Fibroblast of peridontal ligament (primary cell): Measurements from ENCODE around the gene NFKB2.

Experiments used
- DNase-seq: peaks from one replicate; pipeline ENCODE4 v3.0.0-alpha.2; 2010; ENCODE audit errors: extremely low read depth

The NFKB2 gene

DNA sequence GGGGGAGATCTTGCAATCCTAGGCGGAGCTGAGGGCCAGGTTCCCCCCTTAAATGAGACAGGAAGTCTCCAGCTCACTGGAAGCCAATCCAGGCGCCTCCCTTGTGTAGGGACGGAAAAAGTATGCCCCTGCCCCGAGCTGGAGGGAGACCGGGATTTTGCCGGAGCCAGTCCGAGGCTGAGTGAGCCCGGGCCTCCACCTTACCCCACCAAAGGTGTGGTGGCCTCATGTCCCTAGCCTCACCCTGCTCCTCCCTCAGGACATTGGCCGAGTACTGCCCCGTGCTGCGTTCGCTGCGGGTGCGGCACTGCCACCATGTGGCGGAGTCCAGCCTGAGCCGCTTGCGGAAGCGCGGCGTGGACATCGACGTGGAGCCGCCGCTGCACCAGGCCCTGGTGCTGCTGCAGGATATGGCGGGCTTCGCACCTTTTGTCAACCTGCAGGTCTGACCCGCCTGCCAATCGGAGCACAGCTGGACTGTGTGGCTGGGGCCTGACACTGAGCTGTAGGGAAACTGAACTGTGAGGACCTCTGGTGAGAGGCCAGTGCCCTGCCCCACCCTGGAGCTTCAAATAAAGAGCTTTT lies 27.1 kb downstream of the NFKB2 start:
- peak; percentile 60 for DNase-seq

DNA sequence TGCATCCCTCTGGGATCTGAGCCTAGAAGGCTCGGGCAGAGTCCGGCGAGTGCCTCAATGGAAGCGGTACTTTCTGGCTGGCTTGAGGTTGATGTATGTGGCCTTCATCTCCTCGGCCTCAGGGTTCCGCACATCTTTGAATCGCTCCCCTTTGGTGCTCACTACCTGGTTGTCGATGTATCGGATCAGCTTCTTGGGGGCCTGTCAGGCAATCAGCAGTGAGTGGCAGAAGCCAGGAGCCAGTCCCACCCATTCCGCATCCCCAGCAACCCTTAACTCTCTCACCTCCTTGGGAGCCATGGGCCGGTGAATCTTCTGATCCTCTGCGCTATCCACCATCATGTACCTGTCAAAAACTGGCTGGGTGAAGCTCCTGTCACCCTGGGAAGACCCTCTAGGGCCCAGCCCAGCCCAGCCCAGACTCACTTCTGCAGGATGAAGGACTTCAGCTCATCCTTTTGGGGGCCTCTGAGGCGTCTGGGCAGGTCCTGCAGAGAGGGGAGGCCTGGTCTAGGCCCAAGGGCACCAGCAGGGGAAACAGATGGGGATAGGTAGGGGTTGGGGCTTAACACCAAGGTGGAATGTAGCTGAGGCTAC lies 28.0 kb downstream of the NFKB2 start:
- DNase-seq = no peak

DNA sequence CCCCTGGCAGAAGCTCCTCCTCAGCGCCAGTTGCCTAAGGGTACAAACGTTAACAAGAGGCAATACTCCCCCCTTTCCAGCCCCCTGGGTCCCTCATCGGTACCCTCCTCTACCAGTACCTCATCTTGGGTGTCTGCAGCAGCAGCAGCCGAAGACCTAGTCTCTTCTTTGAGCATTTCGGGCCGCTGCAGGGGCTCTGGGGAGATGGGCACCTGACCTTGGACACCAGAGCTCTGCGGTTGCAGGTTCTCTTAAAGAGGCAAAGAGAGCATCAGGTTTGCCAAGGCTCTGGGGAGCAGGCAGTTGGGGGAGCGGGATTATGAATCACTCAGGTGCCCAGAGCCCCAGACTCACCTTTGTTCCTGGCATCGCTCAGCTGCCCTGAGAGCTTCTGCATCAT lies 28.6 kb downstream of the NFKB2 start:
- no peak for DNase-seq

DNA sequence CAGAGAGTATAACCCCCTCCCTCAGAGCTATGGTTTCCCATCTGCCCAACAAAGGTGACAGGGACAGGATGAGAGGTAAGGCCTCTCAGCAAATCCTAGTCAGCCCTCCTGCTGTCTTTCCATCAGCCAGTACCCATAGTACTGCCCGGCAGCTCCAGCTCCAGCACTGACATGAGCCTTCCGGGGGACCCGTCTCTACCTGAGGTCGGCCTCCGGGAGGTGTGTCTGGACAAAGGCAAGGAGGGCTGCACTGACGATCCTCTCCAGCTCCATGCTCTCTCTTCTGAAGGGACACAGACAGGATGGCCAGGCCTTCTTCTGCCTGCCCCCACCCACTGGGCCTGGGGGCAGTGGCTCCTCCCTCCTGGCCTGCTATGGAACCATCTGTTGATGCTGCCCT lies 29.4 kb downstream of the NFKB2 start:
- no peak for DNase-seq

DNA sequence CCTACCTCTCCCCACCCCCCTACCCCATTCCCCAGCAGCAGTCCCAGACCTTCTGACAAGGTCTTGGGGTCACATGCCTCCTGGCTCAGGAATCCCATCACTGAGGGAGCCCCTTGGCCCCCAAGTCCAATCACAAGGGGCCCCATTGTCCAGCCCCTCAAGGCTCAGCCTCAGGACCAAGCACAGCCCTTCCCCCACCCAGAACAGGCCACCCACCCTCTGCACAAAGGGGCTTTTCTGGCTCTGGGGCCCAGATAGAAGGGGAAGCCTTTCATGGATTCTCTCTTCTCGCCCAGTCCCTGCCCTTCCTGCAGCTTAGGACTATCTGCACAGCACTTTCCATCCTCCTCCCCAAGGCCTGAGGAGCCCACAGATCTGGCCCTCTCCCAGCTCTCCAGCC lies 29.9 kb downstream of the NFKB2 start:
- DNase-seq = no peak

DNA sequence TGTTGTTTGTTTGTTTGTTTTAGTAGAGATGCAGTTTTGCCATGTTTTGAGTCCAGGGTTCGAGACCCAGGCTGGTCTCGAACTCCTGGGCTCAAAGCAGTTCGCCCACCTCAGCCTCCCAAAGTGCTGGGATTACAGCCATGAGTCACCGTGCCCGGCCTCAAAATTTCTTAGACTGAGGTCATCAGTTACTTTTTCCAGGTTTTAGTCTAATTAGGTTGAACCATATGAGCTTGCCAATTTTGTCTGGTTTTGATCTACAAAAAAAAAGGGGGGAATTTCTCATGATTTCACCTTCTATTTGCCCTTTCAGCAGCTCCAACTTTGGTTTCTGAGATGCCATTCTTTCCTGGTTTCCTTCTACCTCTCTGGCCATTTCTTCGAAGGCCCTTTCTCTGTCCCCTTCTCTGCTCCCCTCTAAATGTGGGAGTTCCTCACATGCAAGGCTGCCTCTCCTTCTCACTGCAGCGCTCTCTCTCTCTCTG lies 31.3 kb downstream of the NFKB2 start:
- peak; percentile 43 for DNase-seq

DNA sequence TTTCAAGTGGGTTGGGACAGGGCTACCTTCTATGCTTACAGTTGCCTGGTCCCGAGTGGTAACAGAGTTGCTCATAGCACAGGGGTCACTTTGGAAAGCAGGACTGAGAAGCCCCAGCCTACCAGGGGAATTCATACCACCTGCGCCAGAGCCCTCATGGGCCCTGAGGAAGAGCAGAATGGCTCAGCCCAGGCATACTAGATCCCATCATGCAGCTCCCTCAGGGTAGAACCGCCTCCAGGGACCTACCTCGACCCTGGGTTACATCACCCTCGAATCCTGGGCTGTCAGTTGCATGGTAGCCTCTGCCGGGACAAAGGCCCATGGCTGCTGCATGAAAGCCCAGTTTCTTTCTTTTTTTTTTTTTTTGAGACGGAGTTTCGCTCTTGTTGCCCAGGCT lies 34.0 kb downstream of the NFKB2 start:
- no peak for DNase-seq

DNA sequence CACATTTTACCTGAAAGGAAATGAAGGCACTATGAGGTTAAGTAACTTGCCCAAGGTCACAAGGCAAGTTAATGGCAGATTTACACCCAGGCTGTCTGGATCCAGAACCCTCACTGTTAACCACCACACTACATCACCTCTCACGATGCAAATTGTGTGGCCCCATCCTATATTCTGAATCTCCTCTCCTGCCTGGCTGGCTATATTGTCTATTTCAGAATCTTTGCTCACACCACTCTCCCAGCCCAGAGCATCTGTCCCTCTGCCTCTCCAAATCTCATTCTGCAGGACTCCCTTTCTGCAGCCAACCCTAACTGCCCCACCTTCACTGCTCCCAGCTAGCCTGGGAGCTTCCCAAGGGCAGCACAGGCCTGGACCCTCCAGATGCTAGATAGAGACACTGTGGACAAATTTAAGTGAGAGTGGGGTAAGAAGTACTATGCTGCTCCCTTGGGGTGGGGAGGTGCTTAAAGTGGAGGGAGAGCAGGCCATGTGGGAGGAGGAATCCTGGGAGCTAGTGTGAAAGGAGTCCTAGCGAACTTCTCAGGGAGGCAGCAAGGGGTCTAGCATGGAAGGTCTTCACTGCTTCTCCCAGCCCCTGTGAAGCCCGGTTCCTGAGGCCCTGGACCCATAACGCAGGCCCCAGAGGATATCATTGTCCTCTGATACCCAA lies 36.1 kb downstream of the NFKB2 start:
- DNase-seq = peak; percentile 48

DNA sequence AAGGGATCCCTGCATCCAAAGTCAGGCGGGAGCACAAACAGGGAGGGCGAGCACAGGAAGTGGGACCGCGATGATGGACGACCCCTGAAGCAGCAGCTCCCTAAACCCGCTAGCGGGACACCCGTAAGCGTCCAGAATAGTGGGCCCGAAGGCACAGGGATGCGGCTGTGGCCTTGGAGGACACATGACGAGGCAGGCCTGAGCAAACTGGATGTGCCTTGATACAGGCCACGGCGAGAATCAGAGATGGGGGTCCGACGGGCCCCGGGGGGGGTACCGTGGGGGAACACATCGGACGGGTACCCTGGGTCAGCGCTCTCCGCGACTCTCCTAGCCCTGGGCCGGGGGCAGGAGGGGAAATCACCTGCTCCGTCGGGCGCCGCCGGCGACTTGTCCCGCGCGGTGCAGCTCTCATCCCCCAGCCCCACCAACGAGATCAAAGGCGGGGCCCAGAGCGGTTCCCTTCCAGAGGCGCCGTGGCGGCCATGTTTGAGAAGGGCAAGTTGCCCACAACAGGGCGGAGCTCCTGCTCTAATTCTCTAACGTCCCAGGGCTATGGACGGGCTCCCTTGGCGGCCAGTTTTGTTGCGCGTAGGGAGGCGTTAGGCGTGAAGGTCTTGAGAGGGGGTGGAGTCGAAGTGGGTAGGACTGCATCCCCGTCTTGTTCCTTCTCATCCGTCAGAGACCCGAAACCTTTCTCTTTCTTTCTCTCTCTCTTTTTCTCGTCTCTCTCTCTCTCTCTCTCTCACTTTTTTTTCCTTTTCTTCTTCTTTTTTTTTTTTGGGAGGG lies 36.9 kb downstream of the NFKB2 start, which contains the start of gene CUEDC2:
Gene CUEDC2, minus strand, starts transcription at position 413 of the 789 bp plus-strand sequence. CDS start 7,386 bp downstream, outside the sequence.
- DNase-seq = peak; percentile 97

DNA sequence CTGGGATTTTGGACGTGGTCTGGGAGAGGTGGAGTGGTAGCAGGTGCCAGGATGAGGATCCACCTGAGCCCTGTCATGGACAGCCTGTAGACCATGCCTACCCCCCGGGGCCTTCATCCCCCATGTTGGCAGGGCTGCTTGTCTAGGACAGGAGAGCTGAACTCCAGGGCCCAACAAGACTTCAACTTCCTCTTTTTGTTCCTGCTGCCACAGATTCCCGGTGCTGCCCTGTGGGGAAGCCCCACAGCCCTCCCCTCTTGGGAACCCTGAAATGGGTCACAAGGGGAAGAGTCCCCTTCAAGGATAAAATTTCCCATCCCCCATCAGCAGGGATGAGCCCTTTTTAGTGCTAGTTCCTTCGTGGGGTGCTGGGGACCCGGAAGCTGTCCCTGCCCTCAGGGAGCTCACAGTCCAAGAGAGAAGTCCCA lies 38.1 kb downstream of the NFKB2 start:
- DNase-seq = no peak

DNA sequence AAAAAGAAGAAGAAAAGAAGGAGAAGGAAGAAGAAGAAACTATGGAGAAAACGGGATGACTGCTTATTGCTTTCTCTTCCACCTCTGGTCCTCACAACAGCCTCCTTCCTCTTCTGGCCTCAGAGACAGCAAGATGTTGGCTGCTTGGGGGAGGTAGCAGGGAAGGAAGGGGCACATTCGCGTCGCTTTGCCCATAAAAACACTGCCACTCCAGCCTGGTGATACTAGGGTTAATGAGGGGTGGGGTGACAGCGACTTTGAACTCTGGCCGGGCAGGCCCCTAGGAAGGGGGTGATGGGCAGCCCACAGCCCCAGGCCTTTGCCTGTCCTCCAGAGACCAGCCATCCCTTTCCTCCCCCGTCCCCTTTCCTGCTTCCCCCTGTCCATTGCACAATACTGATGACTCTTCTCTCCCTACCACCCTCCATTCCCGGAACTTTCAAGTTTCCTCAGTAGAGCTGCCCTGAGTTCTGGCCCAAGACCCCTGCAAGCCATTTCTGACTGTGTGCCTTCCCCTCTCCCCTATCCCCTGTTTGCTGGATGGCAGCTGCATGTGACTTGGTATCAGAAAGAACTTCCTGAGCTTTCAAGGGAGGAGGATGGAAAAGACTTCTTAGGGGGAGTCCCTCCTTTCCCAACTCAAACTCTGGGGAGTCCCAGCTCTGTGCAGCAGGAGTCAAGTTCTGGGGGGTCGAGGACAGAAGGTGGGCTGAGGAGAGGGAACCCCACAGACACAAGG lies 39.1 kb downstream of the NFKB2 start:
- peak; percentile 61 for DNase-seq

DNA sequence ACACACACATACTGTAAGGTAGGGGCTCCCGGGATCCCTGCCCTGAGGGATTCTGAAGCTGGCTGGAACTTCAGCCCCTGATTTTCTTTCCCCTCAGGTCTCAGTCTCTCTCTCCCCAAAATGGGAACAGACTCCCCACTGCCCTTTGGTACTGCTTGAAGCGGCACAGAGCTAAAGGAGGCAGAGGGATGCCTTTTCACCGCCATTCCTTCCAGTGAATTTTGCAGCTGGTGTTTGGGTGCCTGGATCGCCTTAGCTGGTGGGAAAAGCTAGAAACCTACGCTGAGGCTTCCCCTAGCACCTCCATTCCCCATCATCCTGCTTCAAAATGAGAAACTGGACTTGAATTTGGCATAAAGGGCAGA lies 39.6 kb downstream of the NFKB2 start:
- no peak for DNase-seq

DNA sequence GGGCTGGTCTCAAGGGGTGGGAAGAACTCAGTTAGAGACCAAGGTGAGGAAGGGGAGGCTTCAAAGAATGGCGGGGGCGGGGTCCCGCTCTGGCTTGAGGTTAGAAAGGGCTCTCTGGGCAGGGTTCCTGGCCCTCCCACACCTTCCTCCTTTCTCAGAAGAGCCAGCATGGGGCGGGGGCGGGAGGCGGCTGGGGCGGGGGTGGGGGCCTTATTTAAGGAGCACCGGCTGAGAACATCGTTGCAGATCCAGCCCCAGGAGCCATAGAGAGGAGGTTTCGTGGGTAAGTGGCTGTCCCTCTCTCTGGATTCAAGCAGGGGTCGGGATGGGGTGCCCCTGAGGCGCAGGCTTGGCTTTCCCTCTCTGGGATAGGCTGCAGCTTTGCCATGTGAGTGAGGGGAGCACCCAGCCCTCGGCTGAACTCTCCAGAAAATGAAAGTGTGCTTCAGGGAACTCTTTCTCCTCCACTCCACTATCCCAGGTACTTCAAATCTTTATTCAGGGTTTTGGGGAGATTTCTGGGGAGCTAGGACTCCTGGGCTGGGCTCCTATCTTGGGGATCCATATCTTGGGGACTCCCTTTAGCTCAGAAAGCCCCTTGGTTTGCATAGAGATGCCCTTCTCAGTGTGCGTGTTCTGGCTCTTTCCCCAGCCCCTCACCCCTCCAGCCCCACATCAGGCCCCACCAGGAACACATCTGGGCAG lies 40.2 kb downstream of the NFKB2 start:
- peak; percentile 22 for DNase-seq

DNA sequence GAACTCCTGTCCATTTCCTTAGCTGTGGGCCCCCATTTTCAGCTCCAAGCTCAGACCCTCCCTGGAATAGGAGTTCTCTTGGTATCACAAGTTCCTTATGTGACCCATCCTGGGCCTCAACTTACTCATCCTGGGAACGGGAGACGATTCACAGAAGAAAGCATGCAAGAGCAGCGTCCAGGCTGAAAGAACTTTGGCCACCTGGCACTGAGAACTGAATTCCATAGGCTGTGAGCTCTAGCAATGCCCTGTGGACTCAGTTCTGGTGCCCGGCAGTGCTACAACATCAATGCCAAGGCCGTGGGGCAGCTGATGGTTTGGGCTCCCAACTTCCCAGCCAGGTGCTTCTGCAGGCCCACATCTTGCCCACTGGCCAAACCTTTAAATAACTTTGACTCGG lies 40.8 kb downstream of the NFKB2 start:
- no peak for DNase-seq

DNA sequence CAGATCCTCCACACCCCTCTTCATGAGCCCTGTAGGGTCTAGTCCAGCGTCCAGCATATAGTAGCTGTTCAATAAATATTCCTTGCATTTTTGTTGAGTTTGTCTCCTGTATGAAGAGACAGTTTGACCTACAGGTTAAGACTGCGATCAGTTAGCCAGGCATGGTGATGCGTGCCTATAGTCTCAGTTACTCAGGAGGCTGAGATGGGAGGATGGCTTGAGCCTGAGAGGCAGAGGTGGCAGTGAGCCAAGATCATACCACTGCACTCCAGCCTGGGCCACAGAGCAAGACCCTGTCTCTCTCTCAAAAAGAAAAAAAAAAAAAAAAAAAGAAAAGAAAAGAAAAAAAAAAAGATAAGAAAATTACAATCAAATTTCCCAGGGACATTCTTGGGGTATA lies 42.0 kb downstream of the NFKB2 start:
- DNase-seq = no peak

DNA sequence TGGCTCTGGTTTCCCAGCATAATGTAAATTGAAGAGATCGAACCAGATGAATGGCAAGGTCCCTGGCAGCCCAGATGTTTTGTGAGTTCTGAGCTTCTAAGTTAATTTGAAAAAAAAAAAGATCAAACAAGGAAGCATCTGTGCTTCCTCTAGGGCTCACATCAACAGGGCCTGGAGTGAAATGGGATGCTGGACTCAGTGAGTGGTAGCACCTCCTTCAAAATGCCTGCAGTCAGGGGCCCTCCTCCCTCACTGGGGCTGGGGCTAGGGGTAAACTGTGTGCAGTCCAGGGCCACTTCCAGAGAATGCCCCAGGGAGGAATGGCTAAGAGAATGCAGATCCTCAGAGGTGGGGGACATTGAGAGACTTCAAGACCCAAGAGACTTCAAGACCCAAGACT lies 42.9 kb downstream of the NFKB2 start:
- no peak for DNase-seq

DNA sequence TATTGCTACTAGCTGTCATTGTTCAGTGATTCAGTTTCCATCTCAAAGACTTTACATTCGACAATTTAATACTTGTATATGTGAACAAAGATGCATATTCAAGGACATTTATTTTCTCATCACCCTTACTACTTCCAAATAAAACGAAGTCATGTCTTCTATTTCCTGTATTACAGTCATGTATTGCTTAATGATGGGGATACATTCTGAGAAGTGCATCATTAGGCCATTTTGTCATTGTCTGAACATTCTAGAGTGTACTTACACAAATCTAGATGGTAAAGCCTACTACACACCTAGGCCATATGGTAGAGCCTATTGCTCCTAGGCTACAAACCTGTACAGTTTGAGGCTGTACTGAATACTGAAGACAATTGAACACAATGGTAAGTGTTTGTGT lies 49.3 kb downstream of the NFKB2 start:
- no peak for DNase-seq

DNA sequence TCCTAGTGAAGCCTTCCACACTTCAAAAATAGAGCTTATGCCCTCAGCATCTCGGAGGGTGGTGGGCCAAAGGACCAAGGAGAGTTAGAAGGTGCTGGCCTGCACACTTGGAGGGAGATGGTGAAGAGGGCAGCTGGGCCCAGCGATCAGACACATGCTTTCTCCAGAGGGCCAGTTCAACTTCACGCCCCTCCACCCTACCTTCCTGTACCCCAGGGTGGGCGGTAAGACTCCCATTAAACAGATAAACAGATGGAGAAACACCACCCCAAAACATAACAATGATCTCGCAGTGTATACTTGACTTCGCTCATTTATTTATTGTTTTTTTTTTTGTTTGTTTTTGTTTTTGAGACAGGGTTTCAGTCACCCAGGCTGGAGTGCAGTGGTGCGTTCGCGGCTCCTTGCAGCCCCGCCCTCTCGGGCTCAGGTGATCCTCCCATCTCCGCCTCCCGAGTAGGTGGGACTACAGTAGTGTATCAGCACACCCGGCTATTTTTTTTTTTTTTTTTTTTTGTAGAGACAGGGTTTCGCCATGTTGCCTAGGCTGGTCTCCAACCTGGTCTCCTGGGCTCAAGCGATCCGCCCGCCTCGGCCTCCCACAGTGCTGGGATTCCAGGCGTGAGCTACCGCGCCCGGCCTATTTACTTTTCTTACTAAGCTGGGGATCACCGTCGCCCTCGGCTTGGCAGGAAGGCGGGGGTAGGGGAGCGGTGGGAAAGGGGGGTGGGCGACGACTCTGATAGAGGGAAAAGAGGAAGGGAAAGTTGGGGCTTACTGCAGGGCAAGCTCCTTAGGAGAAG lies 54.0 kb downstream of the NFKB2 start:
- peak; percentile 48 for DNase-seq

DNA sequence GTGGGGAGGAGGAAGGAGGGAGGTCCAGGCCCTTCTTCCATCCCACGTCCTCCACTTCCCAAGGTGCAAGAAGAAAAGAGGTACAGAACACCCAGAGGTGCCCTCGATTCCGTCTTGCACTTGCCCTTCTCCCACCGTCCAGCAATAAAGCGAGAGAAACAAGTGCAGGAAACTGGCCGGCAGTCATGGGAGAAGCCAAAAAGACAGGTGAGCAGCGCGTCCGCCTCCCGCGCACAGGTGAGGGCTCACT lies 54.5 kb downstream of the NFKB2 start:
- no peak for DNase-seq

DNA sequence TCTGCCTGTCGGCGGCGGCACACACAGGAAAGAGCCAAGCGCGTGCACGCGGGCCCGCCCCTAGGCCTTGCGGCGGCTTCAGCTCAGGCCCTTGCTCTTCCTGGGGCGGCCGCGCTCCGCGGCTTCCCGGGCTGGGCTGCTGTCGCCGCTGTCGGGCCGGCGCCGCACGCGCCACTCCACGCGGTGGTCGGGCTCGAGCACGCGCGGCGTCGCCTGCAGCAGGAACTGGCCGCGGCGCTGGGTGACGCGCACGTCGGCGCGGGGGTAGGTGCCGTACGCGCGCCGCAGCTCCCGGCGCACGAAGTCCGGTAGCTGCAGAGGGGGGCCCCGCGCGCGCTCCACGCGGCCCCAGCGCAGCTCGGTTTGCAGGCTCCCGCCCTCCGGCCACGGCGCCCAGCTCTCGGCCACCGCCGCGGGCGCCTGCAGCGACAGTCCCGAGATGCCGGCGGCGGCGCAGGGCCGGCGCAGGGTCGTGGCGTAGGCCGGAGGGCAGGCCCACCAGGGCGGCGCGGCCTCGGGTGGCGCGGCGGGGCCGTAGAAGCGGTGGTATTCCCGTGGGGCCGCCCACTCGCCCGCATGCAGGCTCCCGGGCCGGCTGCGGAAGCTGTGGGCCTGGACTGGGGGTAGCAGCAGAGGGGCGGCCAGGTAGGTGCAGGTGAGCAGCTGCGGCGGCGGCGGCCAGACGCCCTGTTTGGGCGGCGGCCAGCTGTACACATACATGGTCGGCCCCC lies 55.0 kb downstream of the NFKB2 start:
- peak; percentile 47 for DNase-seq
